Ammon's horn (tissue), 1 donor: ENCODE data around the gene ATE1.

Experiments
- DNase-seq: peaks from one replicate; pipeline ENCODE4 v3.0.0-alpha.2; 2016; ENCODE audit warnings: low spot score

The ATE1 gene

GRCh38 chr10:121873236-121873635 is 54.6 kb downstream of the ATE1 start:
- no peak for DNase-seq

- no peak for DNase-seq
These were observed 57.4 kb downstream of the ATE1 start for GRCh38 chr10:121870413-121870812.

GRCh38 chr10:121865554-121865953 is 62.3 kb downstream of the ATE1 start:
- DNase-seq: no peak

- no peak for DNase-seq
These were observed 63.2 kb downstream of the ATE1 start for GRCh38 chr10:121864653-121865052.

- DNase-seq: no peak
These were observed 63.7 kb downstream of the ATE1 start for GRCh38 chr10:121864168-121864567.

GRCh38 chr10:121862649-121863048 is 65.2 kb downstream of the ATE1 start:
- no peak for DNase-seq

- DNase-seq: no peak
These were observed 65.8 kb downstream of the ATE1 start for GRCh38 chr10:121862042-121862441.

GRCh38 chr10:121860810-121861209 is 67.0 kb downstream of the ATE1 start:
- DNase-seq: no peak

- no peak for DNase-seq
These were observed 72.9 kb downstream of the ATE1 start for GRCh38 chr10:121854809-121855445.

GRCh38 chr10:121853950-121854349 is 73.9 kb downstream of the ATE1 start:
- no peak for DNase-seq

GRCh38 chr10:121851786-121852185 is 76.0 kb downstream of the ATE1 start:
- DNase-seq: no peak

GRCh38 chr10:121848082-121848481 is 79.7 kb downstream of the ATE1 start:
- no peak for DNase-seq

GRCh38 chr10:121846555-121846954 is 81.3 kb downstream of the ATE1 start:
- DNase-seq: no peak

GRCh38 chr10:121845044-121845784 is 82.6 kb downstream of the ATE1 start:
- DNase-seq: no peak

- DNase-seq: no peak
These were observed 83.3 kb downstream of the ATE1 start for GRCh38 chr10:121844537-121844936.

- DNase-seq: no peak
These were observed 84.5 kb downstream of the ATE1 start for GRCh38 chr10:121843379-121843778.

- no peak for DNase-seq
These were observed 86.0 kb downstream of the ATE1 start for GRCh38 chr10:121841862-121842261.

GRCh38 chr10:121838931-121839330 is 88.9 kb downstream of the ATE1 start:
- DNase-seq: no peak

GRCh38 chr10:121838149-121838548 is 89.7 kb downstream of the ATE1 start:
- DNase-seq: no peak

GRCh38 chr10:121836171-121836570 is 91.7 kb downstream of the ATE1 start:
- DNase-seq: no peak

GRCh38 chr10:121835376-121835775 is 92.5 kb downstream of the ATE1 start:
- DNase-seq: no peak

GRCh38 chr10:121834757-121835156 is 93.1 kb downstream of the ATE1 start:
- DNase-seq: no peak

- no peak for DNase-seq
These were observed 94.4 kb downstream of the ATE1 start for GRCh38 chr10:121833387-121833786.

- DNase-seq: no peak
These were observed 95.2 kb downstream of the ATE1 start for GRCh38 chr10:121832647-121833046.
